ENCODE results near the gene ZBTB16.

Gene ZBTB16

DNA sequence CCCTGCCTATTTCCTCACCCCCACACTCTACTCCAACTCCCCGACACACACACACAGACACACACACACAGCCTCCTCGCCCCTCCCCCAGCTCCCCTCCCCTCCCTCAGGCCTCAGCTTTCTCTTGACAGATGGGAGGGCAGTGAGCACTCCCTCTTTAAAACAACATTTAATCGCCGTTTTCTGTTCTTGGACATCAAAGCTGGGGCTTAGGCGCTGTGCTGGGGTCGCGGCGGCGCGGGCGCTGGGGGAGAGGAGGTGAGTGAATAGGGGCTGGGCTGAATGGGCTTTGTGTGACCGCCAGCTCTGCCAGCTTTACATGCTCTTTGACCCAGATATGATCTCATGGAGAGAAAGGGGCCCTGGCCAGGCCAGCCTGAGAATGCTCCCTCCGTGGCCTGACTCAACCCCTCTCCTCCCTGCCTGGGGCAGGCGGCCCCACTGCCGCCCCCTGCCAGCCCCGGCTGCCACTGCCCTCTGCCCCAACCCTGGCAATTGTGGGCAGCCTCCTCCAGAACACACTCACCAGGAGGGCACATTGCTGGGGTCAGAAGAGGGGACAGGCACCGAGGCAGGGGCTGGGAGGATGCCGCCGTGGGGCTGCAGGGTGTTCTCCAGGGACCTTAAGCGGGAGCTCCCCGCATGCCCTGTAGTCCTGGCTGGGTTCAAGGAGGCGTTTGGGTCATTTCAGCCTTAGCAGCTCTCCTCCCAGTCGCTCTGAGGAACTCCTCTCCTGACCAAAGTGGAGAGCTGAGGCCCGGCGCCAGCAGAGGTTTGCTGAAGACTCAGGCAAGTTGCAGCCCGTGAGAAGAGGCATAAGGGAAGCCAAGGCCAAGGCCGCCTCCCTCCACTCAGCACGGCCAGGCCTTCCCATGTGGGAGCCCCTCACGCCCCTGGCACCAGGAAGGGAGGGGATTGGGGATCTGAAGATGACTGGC, 198.4 kb downstream of the ZBTB16 start:
- Histone ChIP-seq H3K27ac (ENCODE audit: extremely low read depth, low read depth, low read length) (no peak overlapping the region), H3K36me3 (ENCODE audit: control insufficient read depth in 2 of 2, insufficient read depth in 1 of 2, low read length in 2 of 2) (no peaks in the 10 kb centered on the region), H3K4me3 (ENCODE audit: low read depth, low read length) (no peak overlapping the region), H3K9me3 (ENCODE audit: control insufficient read depth, insufficient read depth, low read depth, low read length) (no peaks in the 10 kb centered on the region), H3K4me1 (ENCODE audit: control insufficient read depth, insufficient read depth, low read length) (no peaks in the 10 kb centered on the region)
- TF ChIP-seq KLF9 (tag by site-specific recombination; IDR thresholded peaks at IDR 0.05; ENCODE audit: low read depth) (no peak), ZFHX2 (tag by site-specific recombination; conservative IDR thresholded peaks at IDR 0.05) (peak; percentile 44; the same call in 1 of the 2 replicates), ZIC2 (tag by site-specific recombination; IDR thresholded peaks at IDR 0.05) (peak; percentile 26; the same call in 1 of the 2 replicates), ZNF416 (tag by site-specific recombination; IDR thresholded peaks at IDR 0.05) (no peak), EGR2 (tag by site-specific recombination; IDR thresholded peaks at IDR 0.05; ENCODE audit: low read depth) (peak; percentile 31; the same call in 1 of the 2 replicates), GLIS2 (tag by site-specific recombination; IDR thresholded peaks at IDR 0.05) (peak; percentile 32; the same call in 1 of the 2 replicates), WT1 (tag by site-specific recombination; IDR thresholded peaks at IDR 0.05) (peak; percentile 63), ZNF555 (tag by site-specific recombination; conservative IDR thresholded peaks at IDR 0.05) (no peak)
- TF ChIP-seq, protein P1, sequence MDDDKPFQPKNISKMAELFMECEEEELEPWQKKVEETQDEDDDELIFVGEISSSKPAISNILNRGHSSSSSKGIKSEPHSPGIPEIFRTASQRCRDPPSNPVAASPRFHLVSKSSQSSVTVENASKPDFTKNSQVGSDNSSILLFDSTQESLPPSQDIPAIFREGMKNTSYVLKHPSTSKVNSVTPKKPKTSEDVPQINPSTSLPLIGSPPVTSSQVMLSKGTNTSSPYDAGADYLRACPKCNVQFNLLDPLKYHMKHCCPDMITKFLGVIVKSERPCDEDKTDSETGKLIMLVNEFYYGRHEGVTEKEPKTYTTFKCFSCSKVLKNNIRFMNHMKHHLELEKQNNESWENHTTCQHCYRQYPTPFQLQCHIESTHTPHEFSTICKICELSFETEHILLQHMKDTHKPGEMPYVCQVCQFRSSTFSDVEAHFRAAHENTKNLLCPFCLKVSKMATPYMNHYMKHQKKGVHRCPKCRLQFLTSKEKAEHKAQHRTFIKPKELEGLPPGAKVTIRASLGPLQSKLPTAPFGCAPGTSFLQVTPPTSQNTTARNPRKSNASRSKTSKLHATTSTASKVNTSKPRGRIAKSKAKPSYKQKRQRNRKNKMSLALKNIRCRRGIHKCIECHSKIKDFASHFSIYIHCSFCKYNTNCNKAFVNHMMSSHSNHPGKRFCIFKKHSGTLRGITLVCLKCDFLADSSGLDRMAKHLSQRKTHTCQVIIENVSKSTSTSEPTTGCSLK (tag by site-specific recombination; IDR thresholded peaks at IDR 0.05), result no peak
- TF ChIP-seq, protein P2, sequence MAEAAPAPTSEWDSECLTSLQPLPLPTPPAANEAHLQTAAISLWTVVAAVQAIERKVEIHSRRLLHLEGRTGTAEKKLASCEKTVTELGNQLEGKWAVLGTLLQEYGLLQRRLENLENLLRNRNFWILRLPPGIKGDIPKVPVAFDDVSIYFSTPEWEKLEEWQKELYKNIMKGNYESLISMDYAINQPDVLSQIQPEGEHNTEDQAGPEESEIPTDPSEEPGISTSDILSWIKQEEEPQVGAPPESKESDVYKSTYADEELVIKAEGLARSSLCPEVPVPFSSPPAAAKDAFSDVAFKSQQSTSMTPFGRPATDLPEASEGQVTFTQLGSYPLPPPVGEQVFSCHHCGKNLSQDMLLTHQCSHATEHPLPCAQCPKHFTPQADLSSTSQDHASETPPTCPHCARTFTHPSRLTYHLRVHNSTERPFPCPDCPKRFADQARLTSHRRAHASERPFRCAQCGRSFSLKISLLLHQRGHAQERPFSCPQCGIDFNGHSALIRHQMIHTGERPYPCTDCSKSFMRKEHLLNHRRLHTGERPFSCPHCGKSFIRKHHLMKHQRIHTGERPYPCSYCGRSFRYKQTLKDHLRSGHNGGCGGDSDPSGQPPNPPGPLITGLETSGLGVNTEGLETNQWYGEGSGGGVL (tag by site-specific recombination; IDR thresholded peaks at IDR 0.05), result peak; percentile 64
- ChIA-PET CTCF (interaction anchor here (0.5 to 11.7 kb wide), 7 partner anchors 9 to 451 kb away, joined by 3 to 392 read pairs (median 4); no protein-coding TSS in a partner anchor), POLR2A (no interaction called here)

DNA sequence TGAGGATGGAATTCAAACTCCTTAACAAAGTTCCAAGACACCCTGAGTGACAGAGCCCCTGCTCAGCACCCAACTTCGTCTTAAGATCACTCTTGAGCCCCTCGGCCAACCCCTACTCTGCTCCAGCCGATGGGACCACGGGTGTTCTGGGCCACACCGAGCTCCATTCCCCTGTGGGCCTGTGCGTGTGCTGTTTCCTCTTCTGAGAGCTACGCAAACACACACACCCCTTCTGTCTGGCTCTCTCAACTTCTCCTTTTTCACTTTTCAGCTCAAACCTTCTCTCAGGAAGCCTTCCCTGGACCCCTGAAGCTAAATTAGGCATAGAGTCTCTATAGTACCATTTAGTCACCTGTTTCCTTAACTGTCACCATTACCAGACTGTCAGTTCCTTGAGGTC, 199.2 kb downstream of the ZBTB16 start:
- Histone ChIP-seq H3K27ac (ENCODE audit: extremely low read depth, low read depth, low read length) (no peak overlapping the region), H3K36me3 (ENCODE audit: control insufficient read depth in 2 of 2, insufficient read depth in 1 of 2, low read length in 2 of 2) (no peaks in the 10 kb centered on the region), H3K4me3 (ENCODE audit: low read depth, low read length) (no peak overlapping the region), H3K9me3 (ENCODE audit: control insufficient read depth, insufficient read depth, low read depth, low read length) (no peaks in the 10 kb centered on the region), H3K4me1 (ENCODE audit: control insufficient read depth, insufficient read depth, low read length) (no peaks in the 10 kb centered on the region)
- ChIA-PET POLR2A (no interaction called here), CTCF (interaction anchor here (0.5 to 11.7 kb wide), 10 partner anchors 8 to 452 kb away, joined by 3 to 392 read pairs (median 5); no protein-coding TSS in a partner anchor)
- TF ChIP-seq KLF16 (tag by site-specific recombination; IDR thresholded peaks at IDR 0.05), result no peak
- no peak for TF ChIP-seq FEZF1 (tag by site-specific recombination; IDR thresholded peaks at IDR 0.05)
- no peak for TF ChIP-seq ZNF837 (tag by site-specific recombination; IDR thresholded peaks at IDR 0.05)
- TF ChIP-seq REPIN1 (tag by site-specific recombination; IDR thresholded peaks at IDR 0.05; ENCODE audit: low read depth), result no peak
- TF ChIP-seq ZNF324 (tag by site-specific recombination; IDR thresholded peaks at IDR 0.05), result no peak
- TF ChIP-seq ZNF239 (tag by site-specific recombination; IDR thresholded peaks at IDR 0.05), result no peak
- TF ChIP-seq ZNF341 (tag by site-specific recombination; IDR thresholded peaks at IDR 0.05; ENCODE audit: low read depth), result no peak
- no peak for TF ChIP-seq ZNF214 (tag by site-specific recombination; IDR thresholded peaks at IDR 0.05; ENCODE audit: borderline replicate concordance)
- no peak for TF ChIP-seq RBAK (tag by site-specific recombination; IDR thresholded peaks at IDR 0.05)
- no peak for TF ChIP-seq YY2 (tag by site-specific recombination; IDR thresholded peaks at IDR 0.05)
- no peak for TF ChIP-seq ZNF426 (tag by site-specific recombination; IDR thresholded peaks at IDR 0.05)
- no peak for TF ChIP-seq ZNF561 (tag by site-specific recombination; IDR thresholded peaks at IDR 0.05; ENCODE audit: borderline replicate concordance)
- TF ChIP-seq, protein P3, sequence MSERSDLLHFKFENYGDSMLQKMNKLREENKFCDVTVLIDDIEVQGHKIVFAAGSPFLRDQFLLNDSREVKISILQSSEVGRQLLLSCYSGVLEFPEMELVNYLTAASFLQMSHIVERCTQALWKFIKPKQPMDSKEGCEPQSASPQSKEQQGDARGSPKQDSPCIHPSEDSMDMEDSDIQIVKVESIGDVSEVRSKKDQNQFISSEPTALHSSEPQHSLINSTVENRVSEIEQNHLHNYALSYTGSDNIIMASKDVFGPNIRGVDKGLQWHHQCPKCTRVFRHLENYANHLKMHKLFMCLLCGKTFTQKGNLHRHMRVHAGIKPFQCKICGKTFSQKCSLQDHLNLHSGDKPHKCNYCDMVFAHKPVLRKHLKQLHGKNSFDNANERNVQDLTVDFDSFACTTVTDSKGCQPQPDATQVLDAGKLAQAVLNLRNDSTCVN (tag by site-specific recombination; optimal IDR thresholded peaks at IDR 0.05), result no peak
- no peak for TF ChIP-seq ZNF660 (tag by site-specific recombination; IDR thresholded peaks at IDR 0.05)
- no peak for TF ChIP-seq ZXDB (tag by site-specific recombination; IDR thresholded peaks at IDR 0.05)
- no peak for TF ChIP-seq GLI2 (tag by site-specific recombination; IDR thresholded peaks at IDR 0.05; ENCODE audit: borderline replicate concordance, low read depth)

Measured in HEK293 (cell line).